Activated CD4-positive, CD25-positive, alpha-beta regulatory T cell treated with anti-CD3 and anti-CD28 coated beads, Interleukin-2, amount 50 U/mL, for 16 hours (primary cell): ENCODE measurements around the gene PNLIPRP3.
"Not testable (repeated sequence)": the region's sequence is repeated elsewhere in the genome, so short reads cannot be mapped to it uniquely, and the experiment has no call there.

ENCODE experiments used
- DNase-seq: peaks from one replicate; pipeline ENCODE4 v3.0.0-alpha.2; 2020; ENCODE audit warnings: low read depth, low spot score

PNLIPRP3 gene

GRCh38 chr10:116427671-116428070, at the start of gene PNLIPRP3:
PNLIPRP3 (plus strand) TSS chr10:116427847; CDS start chr10:116428013, 166 bp downstream.
- DNase-seq, result no peak

GRCh38 chr10:116382290-116382689, 45.4 kb upstream of the PNLIPRP3 start:
- DNase-seq, result no peak

GRCh38 chr10:116385311-116385710, 42.3 kb upstream of the PNLIPRP3 start:
- no peak for DNase-seq

- DNase-seq, result no peak
These were observed 41.4 kb upstream of the PNLIPRP3 start for GRCh38 chr10:116385994-116386809.

GRCh38 chr10:116393246-116393831, 34.3 kb upstream of the PNLIPRP3 start:
- not testable (repeated sequence) for DNase-seq

GRCh38 chr10:116395223-116395985, 32.2 kb upstream of the PNLIPRP3 start:
- no peak for DNase-seq

GRCh38 chr10:116398224-116398623, 29.4 kb upstream of the PNLIPRP3 start:
- no peak for DNase-seq

- DNase-seq, result no peak
These were observed 24.8 kb upstream of the PNLIPRP3 start for GRCh38 chr10:116402858-116403257.

GRCh38 chr10:116403740-116404250, 23.9 kb upstream of the PNLIPRP3 start:
- DNase-seq, result no peak

- no peak for DNase-seq
These were observed 18.9 kb upstream of the PNLIPRP3 start for GRCh38 chr10:116408719-116409118.

- no peak for DNase-seq
These were observed 17.3 kb upstream of the PNLIPRP3 start for GRCh38 chr10:116410351-116410750.

- no peak for DNase-seq
These were observed 9.8 kb upstream of the PNLIPRP3 start for GRCh38 chr10:116417821-116418220.

GRCh38 chr10:116418389-116418788, 9.3 kb upstream of the PNLIPRP3 start:
- no peak for DNase-seq

- DNase-seq, result no peak
These were observed 5.8 kb upstream of the PNLIPRP3 start for GRCh38 chr10:116421815-116422214.

- no peak for DNase-seq
These were observed 1.8 kb downstream of the PNLIPRP3 start for GRCh38 chr10:116429288-116429977.

- DNase-seq, result no peak
These were observed 2.6 kb downstream of the PNLIPRP3 start for GRCh38 chr10:116430288-116430687.

GRCh38 chr10:116431598-116431997, 4.0 kb downstream of the PNLIPRP3 start:
- DNase-seq, result no peak

GRCh38 chr10:116437076-116437692, 9.5 kb downstream of the PNLIPRP3 start:
- DNase-seq, result no peak

GRCh38 chr10:116440330-116441030, 12.8 kb downstream of the PNLIPRP3 start:
- no peak for DNase-seq

GRCh38 chr10:116444527-116445142, 17.0 kb downstream of the PNLIPRP3 start:
- DNase-seq, result no peak
